IMR-90 (cell line): ENCODE results near the gene NEMF. TPM values are rescaled to one million over a fixed set of nuclear protein-coding genes. Genes with fewer than 3 reads are reported as not detected.

Experiments used
- ATAC-seq: fragments of 200-7000 bp; cut with Tn5 transposase; 2 replicates; pipeline ENCODE4 v1.9.1; 2020; ENCODE audit warnings: low read depth, mild to moderate bottlenecking, moderate library complexity
- BruUV-seq: library from RNA; stranded (reverse); fragments of 400-500 nt; replicated peaks from 2 replicates; lab custom pipeline; 2021; lab: Mats Ljungman, UMichigan
- CTCF ChIA-PET: fragments of 300-600 bp; formaldehyde crosslinking; extraction: SDS; loops from one replicate; lab custom pipeline; 2021; ENCODE audit warnings: antibody characterized with exemption; lab: Yijun Ruan, JAX
- POLR2A ChIA-PET: fragments of 300-600 bp; sonication (Branson Sonifier 250); formaldehyde crosslinking; loops from one replicate; lab custom pipeline; 2022; ENCODE audit warnings: antibody characterized with exemption; ENCODE audit not compliant: unreplicated experiment; lab: Charles Lee
- DNase-seq: peaks from one replicate; pipeline ENCODE4 v3.0.0; 2013
- H2AFZ ChIP-seq: replicated peaks from 2 replicates; pipeline ENCODE3; 2013; ENCODE audit warnings: low read length, mild to moderate bottlenecking; ENCODE audit not compliant: poor library complexity
- H2AK5ac ChIP-seq: 2 replicates; pipeline ENCODE4 v1.6.1; 2013; ENCODE audit warnings: low read depth, low read length, inconsistent platforms
- H2AK9ac ChIP-seq: replicated peaks from 2 replicates; pipeline ENCODE3; 2013; ENCODE audit warnings: mild to moderate bottlenecking, low read depth, low read length, moderate library complexity; ENCODE audit not compliant: poor library complexity
- H2BK120ac ChIP-seq: 2 replicates; pipeline ENCODE4 v1.6.1; 2013; ENCODE audit warnings: low read depth, low read length, inconsistent platforms
- H2BK15ac ChIP-seq: 3 replicates; pipeline ENCODE4 v1.6.1; 2013; ENCODE audit warnings: low read depth, low read length, inconsistent platforms
- H2BK20ac ChIP-seq: 2 replicates; pipeline ENCODE4 v1.6.1; 2013; ENCODE audit warnings: low read depth, mild to moderate bottlenecking, inconsistent platforms, low read length, moderate library complexity
- H2BK5ac ChIP-seq: 2 replicates; pipeline ENCODE4 v1.6.1; 2013; ENCODE audit warnings: mild to moderate bottlenecking, low read depth, low read length, inconsistent platforms; ENCODE audit not compliant: poor library complexity, severe bottlenecking
- H3K14ac ChIP-seq: replicated peaks from 2 replicates; pipeline ENCODE4 v1.6.1; 2013; ENCODE audit warnings: low read depth, low read length, inconsistent platforms
- H3K18ac ChIP-seq: 2 replicates; pipeline ENCODE4 v1.6.1; 2013; ENCODE audit warnings: low read depth, low read length, control low read depth
- H3K23ac ChIP-seq: 2 replicates; pipeline ENCODE4 v1.6.1; 2013; ENCODE audit warnings: low read depth, low read length, inconsistent platforms
- H3K27ac ChIP-seq: 2 replicates; pipeline ENCODE4 v1.5.1; 2013; ENCODE audit warnings: mild to moderate bottlenecking, control low read depth, low read length; ENCODE audit not compliant: insufficient read depth
- H3K27me3 ChIP-seq: 2 replicates; pipeline ENCODE4 v1.6.1; 2013; ENCODE audit warnings: low read length; ENCODE audit not compliant: control insufficient read depth, insufficient read depth
- H3K36me3 ChIP-seq: 2 replicates; pipeline ENCODE4 v1.6.1; 2013; ENCODE audit warnings: low read length, mixed read lengths; ENCODE audit not compliant: control insufficient read depth, insufficient read depth
- H3K4ac ChIP-seq: 2 replicates; pipeline ENCODE4 v1.6.1; 2013; ENCODE audit warnings: low read depth, low read length, inconsistent platforms
- H3K4me1 ChIP-seq: 2 replicates; pipeline ENCODE4 v1.6.1; 2013; ENCODE audit warnings: low read length, mixed read lengths; ENCODE audit not compliant: control insufficient read depth, insufficient read depth
- H3K4me2 ChIP-seq: 2 replicates; pipeline ENCODE4 v1.6.1; 2013; ENCODE audit warnings: low read depth, mild to moderate bottlenecking, control low read depth, low read length, moderate library complexity
- H3K4me3 ChIP-seq: 2 replicates; pipeline ENCODE4 v1.5.1; 2013; ENCODE audit warnings: low read depth, mild to moderate bottlenecking, control low read depth, low read length, moderate library complexity; ENCODE audit not compliant: insufficient read depth
- H3K56ac ChIP-seq: 2 replicates; pipeline ENCODE4 v1.6.1; 2013; ENCODE audit warnings: low read length, inconsistent platforms; ENCODE audit not compliant: insufficient read depth; ENCODE audit errors: extremely low read depth
- H3K79me1 ChIP-seq, 2 experiments: 2 replicates each; pipeline ENCODE4 v1.6.1; 2013; ENCODE audit warnings: low read length in 2 of 2, inconsistent platforms in 1 of 2, low read depth in 1 of 2
- H3K9ac ChIP-seq: 2 replicates; pipeline ENCODE4 v1.6.1; 2013; ENCODE audit warnings: low read depth, low read length, control low read depth
- H3K9me1 ChIP-seq: 2 replicates; pipeline ENCODE4 v1.6.1; 2013; ENCODE audit warnings: low read length, inconsistent platforms; ENCODE audit not compliant: insufficient read depth
- H3K9me3 ChIP-seq: 2 replicates; pipeline ENCODE4 v1.6.1; 2013; ENCODE audit warnings: low read length; ENCODE audit not compliant: control insufficient read depth, insufficient read depth
- H4K20me1 ChIP-seq: 2 replicates; pipeline ENCODE4 v1.6.1; 2013; ENCODE audit warnings: low read length, inconsistent platforms; ENCODE audit not compliant: insufficient read depth
- H4K5ac ChIP-seq: 2 replicates; pipeline ENCODE4 v1.6.1; 2013; ENCODE audit warnings: mild to moderate bottlenecking, low read depth, low read length, control low read depth
- H4K8ac ChIP-seq, 2 experiments: 2 replicates each; pipeline ENCODE4 v1.6.1; 2013; ENCODE audit warnings: low read depth in 2 of 2, low read length in 2 of 2, control low read depth in 1 of 2, inconsistent platforms in 1 of 2
- H4K91ac ChIP-seq: 2 replicates; pipeline ENCODE4 v1.6.1; 2013; ENCODE audit warnings: low read depth, low read length, inconsistent platforms; ENCODE audit not compliant: insufficient read depth
- RCOR1 ChIP-seq: IDR thresholded peaks from 2 replicates; pipeline ENCODE4 v1.6.1; 2012; ENCODE audit warnings: mild to moderate bottlenecking, low read length, improper control_type of control experiment; ENCODE audit not compliant: insufficient replicate concordance
- RFX5 ChIP-seq: IDR thresholded peaks from 2 replicates; pipeline ENCODE4 v1.8.0; 2012; ENCODE audit warnings: low read depth, mild to moderate bottlenecking, low read length, moderate library complexity
- dilution Hi-C: fragments of 300-500 bp; cut with HindIII; formaldehyde crosslinking; loops from one replicate; pipeline ENCODE4 v1.14.3; 2018; ENCODE audit warnings: low sequenced_read_pairs; ENCODE audit not compliant: unreplicated experiment
- in situ Hi-C: fragments of 300-500 bp; cut with MboI; formaldehyde crosslinking; loops from 3 replicates; pipeline ENCODE4 v1.14.3; 2019; ENCODE audit warnings: low sequenced_read_pairs, inconsistent platforms, mixed read lengths
- intact Hi-C: fragments of 100-400 bp; cut with micrococcal nuclease; formaldehyde crosslinking; loops from 2 replicates; pipeline ENCODE4 v1.10.0; 2022
- polyA plus RNA-seq, 3 experiments: library from polyadenylated mRNA; depleted of rRNA; stranded (reverse); fragments of >200 nt; gene quantifications; 2 replicates each; pipeline ENCODE4 v1.2.3, GENCODE V29; 2012; ENCODE audit warnings: low replicate concordance in 1 of 3
- total RNA-seq: library from RNA; depleted of rRNA; stranded (reverse); fragments of >200 nt; gene quantifications from 2 replicates; pipeline ENCODE4 v1.2.3, GENCODE V29; 2012
- TF ChIP-seq, protein P1 (sequence below): fragments of 150-350 bp; IDR thresholded peaks from 2 replicates; pipeline ENCODE4 v1.6.1; 2017; ENCODE audit warnings: mild to moderate bottlenecking, antibody characterized with exemption, low read length, low read depth

The NEMF gene
- total and polyA plus RNA-seq, 2 of the 4 experiments (the other 2 are of a cell fraction), result 19.5 to 30.5 TPM

DNA sequence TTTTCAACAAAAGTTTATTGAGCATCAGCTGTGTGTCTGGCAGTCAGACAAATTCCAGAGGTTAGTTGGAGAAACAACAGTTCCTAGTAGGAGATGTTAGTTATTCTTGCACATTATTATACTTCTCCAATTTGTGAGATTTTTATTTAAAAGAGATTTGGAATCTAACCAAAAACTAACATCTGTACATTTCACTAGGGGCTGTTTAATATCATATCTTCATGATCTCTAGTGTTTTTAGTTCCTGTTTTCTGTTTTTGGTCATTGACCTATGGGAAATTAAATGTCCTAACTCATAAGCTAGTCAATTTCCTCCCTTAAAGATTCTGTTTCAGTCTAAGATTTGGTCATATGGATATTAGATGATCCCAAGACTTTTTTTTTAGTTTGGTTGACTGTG, 118.8 kb downstream of the NEMF start:
- no peak overlapping the region for H2BK15ac ChIP-seq
- no peak overlapping the region for H3K4me3 ChIP-seq
- no peaks in the 10 kb centered on the region for H3K79me1 ChIP-seq
- H3K4me1 ChIP-seq, result no peaks in the 10 kb centered on the region
- no peaks in the 10 kb centered on the region for H3K27me3 ChIP-seq
- TF ChIP-seq RFX5 (no peak), RCOR1 (no peak)
- TF ChIP-seq, protein P1, sequence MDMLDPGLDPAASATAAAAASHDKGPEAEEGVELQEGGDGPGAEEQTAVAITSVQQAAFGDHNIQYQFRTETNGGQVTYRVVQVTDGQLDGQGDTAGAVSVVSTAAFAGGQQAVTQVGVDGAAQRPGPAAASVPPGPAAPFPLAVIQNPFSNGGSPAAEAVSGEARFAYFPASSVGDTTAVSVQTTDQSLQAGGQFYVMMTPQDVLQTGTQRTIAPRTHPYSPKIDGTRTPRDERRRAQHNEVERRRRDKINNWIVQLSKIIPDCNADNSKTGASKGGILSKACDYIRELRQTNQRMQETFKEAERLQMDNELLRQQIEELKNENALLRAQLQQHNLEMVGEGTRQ, result no peak
- H4K91ac ChIP-seq, result no peak overlapping the region
- H3K56ac ChIP-seq, result no peak overlapping the region
- BruUV-seq, result no TSS peak
- no peak overlapping the region for H4K8ac ChIP-seq
- ChIA-PET POLR2A (no interaction called here), CTCF (no interaction called here)
- H4K5ac ChIP-seq, result no peak overlapping the region
- no peaks in the 10 kb centered on the region for H4K20me1 ChIP-seq
- DNase-seq (no peak), ATAC-seq (no peak)
- H3K36me3 ChIP-seq, result no peaks in the 10 kb centered on the region
- no peak overlapping the region for H3K4me2 ChIP-seq
- H2AFZ ChIP-seq, result no peak overlapping the region
- H3K23ac ChIP-seq, result no peak overlapping the region
- H3K9me1 ChIP-seq, result peaks cover 3% of the 10 kb centered on the region; the same call in 1 of the 2 replicates
- H3K27ac ChIP-seq, result no peak overlapping the region
- intact Hi-C loops (no loop called here), dilution Hi-C loops (no loop called here), in situ Hi-C loops (no loop called here)
- no peak overlapping the region for H3K18ac ChIP-seq
- no peak overlapping the region for H2BK20ac ChIP-seq
- no peak overlapping the region for H2AK5ac ChIP-seq
- no peak overlapping the region for H3K4ac ChIP-seq
- H3K9me3 ChIP-seq, result no peaks in the 10 kb centered on the region
- H2BK5ac ChIP-seq, result no peak overlapping the region
- no peak overlapping the region for H2BK120ac ChIP-seq
- H3K9ac ChIP-seq, result no peak overlapping the region
- H3K14ac ChIP-seq, result no peak overlapping the region
- no peak overlapping the region for H2AK9ac ChIP-seq
